PC-9 (cell line): Measurements from ENCODE around the gene SLMAP.

Experiments used
- CTCF ChIP-seq: fragments of 200-600 bp; sonication (generic); conservative IDR thresholded peaks from 2 replicates; pipeline ENCODE4 v1.6.1; 2017; ENCODE audit warnings: mixed run types, antibody characterized with exemption, mild to moderate bottlenecking, moderate library complexity
- EZH2 ChIP-seq: fragments of 200-600 bp; sonication (generic); IDR thresholded peaks from 2 replicates; pipeline ENCODE4 v1.8.0; 2017; ENCODE audit warnings: antibody characterized with exemption, low read depth

GRCh38 chr3:57917601-57918000, 161.5 kb downstream of the SLMAP start:
- TF ChIP-seq EZH2 (no peak), CTCF (no peak)
